ENCODE results near the gene ZNF768. TPM values are rescaled to one million over a fixed set of nuclear protein-coding genes. Genes with fewer than 3 reads are reported as not detected.

ZNF768 gene
- total and polyA plus RNA-seq, 2 of the 13 experiments (the other 11 are each of a cell fraction or from before 2014, with no cell fraction given) = 26.7 to 34.4 TPM

DNA sequence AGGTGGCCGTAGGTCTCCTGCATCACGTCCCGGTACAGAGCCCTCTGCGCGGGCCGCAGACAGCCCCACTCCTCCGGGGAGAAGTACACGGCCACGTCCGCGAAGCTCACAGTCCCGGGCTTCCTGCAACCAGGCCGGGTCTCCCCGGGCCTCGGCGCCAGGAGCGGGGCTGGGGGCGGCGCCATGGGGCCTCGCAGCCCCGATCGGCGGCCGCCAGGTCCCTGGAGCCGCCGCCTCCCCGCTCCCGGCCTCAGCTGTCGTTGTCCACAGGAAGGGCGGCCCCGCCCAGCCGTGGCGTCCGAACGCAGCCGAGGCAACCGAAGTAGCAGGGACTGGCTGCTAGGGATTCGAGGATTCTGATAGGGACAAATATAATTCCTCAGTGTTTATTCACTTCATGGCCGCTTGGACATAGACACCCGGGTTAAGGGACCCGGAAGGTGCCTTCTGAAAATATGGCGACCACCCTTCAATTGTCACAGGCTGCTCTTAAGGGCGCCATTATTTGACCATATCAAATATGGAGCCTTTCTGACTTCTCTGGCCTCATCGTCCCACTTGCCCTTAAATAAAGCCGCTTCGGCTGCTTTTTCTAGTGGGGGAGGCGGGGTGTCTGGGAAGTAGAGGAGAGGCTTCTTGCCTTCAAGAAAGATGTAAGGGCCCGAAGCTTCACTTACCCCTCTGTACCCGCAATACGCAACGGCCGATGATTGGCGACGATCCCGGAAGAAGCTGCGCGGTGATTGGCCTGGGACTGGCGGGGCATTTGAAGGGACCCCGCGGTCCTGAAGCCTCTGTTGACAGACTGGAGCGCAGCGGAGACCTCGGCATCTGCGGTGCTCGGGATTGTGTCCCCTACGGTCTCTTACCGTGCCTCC lies 45.3 kb upstream of the ZNF768 start, which contains the start of gene ZNF688 (continued):
- peak; percentile 9; the same call in 1 of the 2 replicates for TF ChIP-seq TRAFD1 (CRISPR knock-in tag; IDR thresholded peaks at IDR 0.05; ENCODE audit: borderline replicate concordance)
- TF ChIP-seq GMEB2 (CRISPR knock-in tag; IDR thresholded peaks at IDR 0.05; ENCODE audit: low read depth) = peak; percentile 68
- peak; percentile 71 for TF ChIP-seq PHF20 (CRISPR knock-in tag; IDR thresholded peaks at IDR 0.05)
- peak; percentile 19 for TF ChIP-seq FOSL2 (CRISPR knock-in tag; IDR thresholded peaks at IDR 0.05)
- peak; percentile 84 for TF ChIP-seq PHF21A (CRISPR knock-in tag; IDR thresholded peaks at IDR 0.05)
- no peak for TF ChIP-seq ZNF503 (CRISPR knock-in tag; IDR thresholded peaks at IDR 0.05)
- peak; percentile 96 for TF ChIP-seq NR2C2 (CRISPR knock-in tag; IDR thresholded peaks at IDR 0.05; ENCODE audit: borderline replicate concordance)
- peak; percentile 39; the same call in 1 of the 2 replicates for TF ChIP-seq TMF1 (CRISPR knock-in tag; IDR thresholded peaks at IDR 0.05; ENCODE audit: low read depth)
- TF ChIP-seq ATF7 (IDR thresholded peaks at IDR 0.05) = no peak
- TF ChIP-seq ATF7 (CRISPR knock-in tag; IDR thresholded peaks at IDR 0.05) = peak; percentile 8; the same call in 1 of the 2 replicates
- TF ChIP-seq ZNF484 (CRISPR knock-in tag; IDR thresholded peaks at IDR 0.05; ENCODE audit: borderline replicate concordance, low read depth) = no peak
- TF ChIP-seq, protein P1, sequence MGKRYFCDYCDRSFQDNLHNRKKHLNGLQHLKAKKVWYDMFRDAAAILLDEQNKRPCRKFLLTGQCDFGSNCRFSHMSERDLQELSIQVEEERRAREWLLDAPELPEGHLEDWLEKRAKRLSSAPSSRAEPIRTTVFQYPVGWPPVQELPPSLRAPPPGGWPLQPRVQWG (CRISPR knock-in tag; IDR thresholded peaks at IDR 0.05; ENCODE audit: borderline replicate concordance, low read depth) = no peak
- TF ChIP-seq ZNF530 (CRISPR knock-in tag; IDR thresholded peaks at IDR 0.05; ENCODE audit: low read depth) = no peak
- TF ChIP-seq RAD21 (CRISPR knock-in tag; IDR thresholded peaks at IDR 0.05) = peak; percentile 53
- TF ChIP-seq MYC (CRISPR knock-in tag; IDR thresholded peaks at IDR 0.05; ENCODE audit: borderline replicate concordance) = peak; percentile 59; the same call in 1 of the 2 replicates
- TF ChIP-seq, protein P2, sequence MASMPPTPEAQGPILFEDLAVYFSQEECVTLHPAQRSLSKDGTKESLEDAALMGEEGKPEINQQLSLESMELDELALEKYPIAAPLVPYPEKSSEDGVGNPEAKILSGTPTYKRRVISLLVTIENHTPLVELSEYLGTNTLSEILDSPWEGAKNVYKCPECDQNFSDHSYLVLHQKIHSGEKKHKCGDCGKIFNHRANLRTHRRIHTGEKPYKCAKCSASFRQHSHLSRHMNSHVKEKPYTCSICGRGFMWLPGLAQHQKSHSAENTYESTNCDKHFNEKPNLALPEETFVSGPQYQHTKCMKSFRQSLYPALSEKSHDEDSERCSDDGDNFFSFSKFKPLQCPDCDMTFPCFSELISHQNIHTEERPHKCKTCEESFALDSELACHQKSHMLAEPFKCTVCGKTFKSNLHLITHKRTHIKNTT (CRISPR knock-in tag; IDR thresholded peaks at IDR 0.05) = no peak
- no peak for TF ChIP-seq BCLAF1 (IDR thresholded peaks at IDR 0.05)
- peak; percentile 100 for TF ChIP-seq HDAC1 (CRISPR knock-in tag; IDR thresholded peaks at IDR 0.05)

Measured in HepG2 (cell line).